HG02610 (cell line): Measurements from ENCODE around the gene GAPDHS.

Source experiments
- ATAC-seq: cut with Tn5 transposase; IDR thresholded peaks from one replicate; pipeline ENCODE4 v1.9.1; 2021; ENCODE audit warnings: mild to moderate bottlenecking, moderate library complexity; ENCODE audit not compliant: unreplicated experiment

Gene GAPDHS

DNA sequence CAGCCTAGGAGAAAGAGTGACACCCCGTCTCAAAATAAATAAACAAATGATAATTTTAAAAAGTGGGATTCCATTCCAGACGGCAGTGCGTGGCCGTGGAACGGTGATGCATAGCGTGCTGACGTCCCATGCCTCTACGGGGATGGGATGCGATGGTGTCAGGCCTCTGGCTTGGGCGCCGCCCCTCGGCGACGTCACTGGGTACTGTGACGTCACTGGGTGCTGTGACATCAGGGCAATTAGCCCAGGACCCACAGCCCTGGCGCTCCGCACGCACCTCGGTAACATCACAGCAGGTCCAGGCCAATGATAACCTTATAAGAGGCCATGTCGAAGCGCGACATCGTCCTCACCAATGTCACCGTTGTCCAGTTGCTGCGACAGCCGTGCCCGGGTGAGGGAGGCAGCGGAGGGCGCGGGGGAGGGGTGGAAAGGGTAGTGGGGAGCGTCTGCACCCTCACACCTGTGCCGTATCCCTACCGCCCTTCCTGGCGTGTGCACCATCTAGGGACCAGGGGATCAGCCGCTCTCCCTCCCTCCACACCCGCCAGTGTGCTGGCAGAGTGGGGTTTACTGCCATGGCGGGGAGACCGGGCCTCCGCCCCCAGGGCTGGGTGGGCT lies at the start of gene GAPDHS:
GAPDHS (plus strand) TSS at position 256 of the 621 bp plus-strand sequence; CDS start at position 328, 72 bp downstream.
- ATAC-seq: no peak

DNA sequence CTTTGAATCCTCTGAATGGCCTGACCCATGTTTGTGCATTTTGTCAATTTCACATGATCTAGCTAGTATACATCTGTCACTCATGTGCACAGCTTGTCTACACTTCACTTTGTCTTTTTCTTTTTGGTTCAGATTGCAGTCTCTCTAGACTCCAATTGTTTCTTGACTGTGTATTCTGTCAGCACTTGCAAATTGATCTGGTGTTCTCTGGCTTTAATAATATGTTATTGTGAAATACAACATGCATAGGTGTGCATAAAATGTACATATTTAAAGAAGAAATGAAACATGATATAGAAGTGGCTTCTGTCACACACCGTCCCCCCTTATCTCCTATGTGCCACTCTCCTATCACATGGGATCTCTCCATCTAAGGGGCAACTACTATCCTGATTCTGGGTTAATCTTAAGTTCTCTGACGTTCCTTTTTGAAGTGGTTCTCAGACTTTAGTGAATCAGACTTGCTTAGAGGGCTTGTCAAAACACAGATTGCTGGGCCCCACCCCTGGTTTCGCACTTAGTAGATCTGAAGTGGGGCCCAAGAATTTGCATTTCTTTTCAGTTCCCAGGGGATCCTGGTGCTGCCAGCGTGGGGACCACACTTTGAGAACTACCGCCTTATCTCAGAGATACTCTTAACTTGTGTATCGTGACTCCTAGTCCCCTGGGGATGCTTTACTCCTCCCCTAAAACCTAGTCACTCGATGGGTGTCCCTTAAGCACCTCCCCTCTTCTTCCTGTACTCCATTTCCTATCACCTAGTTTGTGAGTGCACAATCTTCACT lies 48.8 kb upstream of the GAPDHS start:
- ATAC-seq: peak; percentile 75

DNA sequence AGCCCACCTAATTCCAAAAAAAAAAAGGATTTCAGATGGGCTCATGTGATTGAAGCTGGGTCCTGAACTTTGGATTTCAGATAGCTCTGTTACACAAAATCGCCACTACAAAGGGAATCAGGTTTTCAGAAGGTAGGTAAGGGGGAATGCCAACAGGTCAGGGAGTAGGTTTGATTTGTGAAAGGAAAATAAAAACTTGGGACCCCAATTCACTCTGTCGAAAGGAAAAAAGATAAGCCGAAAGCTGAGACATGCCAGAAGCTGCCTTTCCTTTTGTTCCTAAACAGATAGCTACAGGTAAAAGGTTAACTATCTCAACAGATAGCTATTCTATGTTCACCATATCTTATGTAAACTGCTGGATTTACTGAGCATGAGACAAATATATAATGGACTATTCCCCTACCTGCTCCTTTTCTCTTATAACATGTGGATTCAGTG lies 47.0 kb upstream of the GAPDHS start:
- ATAC-seq: no peak

DNA sequence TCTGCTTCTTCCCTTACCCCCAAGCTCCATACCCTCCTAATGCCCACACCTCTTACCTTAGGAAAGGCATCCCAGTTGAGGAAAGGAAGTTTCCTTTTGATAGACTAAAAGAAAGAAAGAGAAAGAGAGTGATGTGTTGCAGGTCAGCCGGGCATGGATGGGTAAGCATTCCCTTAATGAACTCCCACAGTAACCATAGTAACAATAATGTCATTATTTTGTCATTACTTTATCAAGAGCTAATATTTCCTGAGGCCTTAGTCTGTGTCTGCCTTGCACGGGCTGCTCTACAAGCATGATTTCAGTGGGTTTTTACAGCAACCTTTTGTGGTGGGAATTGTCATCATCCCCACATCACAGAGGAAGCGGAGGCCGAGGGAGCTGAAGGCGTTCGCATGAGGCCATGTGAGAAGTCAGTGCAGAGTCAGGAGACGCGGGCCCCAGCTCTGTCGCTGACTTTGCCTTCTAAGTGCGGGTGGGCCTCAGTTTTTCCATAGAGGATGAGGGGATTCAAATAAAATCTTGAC lies 45.5 kb upstream of the GAPDHS start:
- ATAC-seq: no peak

DNA sequence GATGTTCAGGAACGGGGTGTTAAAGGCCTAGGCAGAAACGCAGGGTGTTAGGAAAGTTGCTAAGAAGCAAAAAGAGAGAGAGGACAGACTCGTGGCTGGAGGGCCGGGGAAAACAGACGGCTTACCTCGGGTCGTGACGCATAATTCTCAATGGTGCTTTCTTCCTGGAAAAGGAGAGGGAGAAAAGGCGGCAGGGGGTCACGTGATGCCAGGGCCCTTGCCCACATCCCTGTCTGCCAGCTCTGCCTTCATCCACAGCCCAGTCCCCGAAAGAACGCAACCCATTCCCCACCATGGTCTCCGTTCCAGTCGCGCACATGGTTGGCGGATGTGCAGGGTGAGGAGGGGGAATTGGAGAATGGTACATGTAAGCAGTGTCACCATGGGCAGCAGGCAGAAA lies 44.6 kb upstream of the GAPDHS start:
- no peak for ATAC-seq

DNA sequence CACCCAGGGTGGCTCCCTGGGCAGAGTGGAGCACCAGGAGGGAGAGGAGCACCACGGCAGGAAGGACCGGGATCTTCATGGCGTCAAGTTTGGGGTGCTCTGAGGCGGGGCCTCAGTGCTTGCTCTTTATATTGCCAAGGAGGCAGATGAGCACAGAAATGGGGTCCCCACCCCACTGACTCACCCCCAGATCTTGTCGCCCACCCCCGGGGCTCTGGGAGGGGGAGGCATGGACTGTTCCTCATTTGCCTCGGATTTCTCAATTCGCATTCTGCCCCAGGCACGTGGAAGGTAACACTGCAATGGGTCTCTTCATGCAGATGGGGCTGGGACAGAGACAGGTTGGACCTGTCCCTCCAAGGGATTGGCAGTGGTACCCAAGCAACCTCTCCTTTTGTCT lies 42.9 kb upstream of the GAPDHS start, which contains the start of gene KRTDAP:
KRTDAP (minus strand) TSS at position 101 of the 400 bp plus-strand sequence; CDS start at position 79, 22 bp downstream.
- ATAC-seq: no peak

DNA sequence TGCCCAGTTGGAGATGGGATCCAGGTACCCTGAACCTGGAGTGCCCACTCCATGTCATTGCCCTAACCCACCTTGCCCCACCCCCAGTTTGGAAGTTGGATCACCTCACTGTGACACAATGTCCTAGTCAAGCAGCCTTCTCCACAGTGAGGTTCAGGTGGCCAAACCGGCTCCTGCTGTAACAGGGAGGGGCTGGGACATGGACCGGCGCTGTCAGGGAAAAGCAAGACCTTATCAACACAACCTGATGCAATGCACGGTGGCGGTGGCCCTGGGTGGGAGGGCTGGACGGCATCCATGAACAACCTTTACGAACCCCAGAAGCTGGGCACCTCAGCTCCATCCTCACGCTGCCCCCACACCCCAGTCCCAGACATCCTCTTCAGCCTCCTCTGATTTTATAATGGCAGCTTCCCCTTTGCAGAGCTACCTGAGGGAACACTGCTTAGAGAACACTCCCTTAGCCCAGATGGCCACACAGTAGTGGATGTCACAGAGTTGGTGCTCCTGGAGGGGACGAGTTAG lies 41.4 kb upstream of the GAPDHS start:
- no peak for ATAC-seq

DNA sequence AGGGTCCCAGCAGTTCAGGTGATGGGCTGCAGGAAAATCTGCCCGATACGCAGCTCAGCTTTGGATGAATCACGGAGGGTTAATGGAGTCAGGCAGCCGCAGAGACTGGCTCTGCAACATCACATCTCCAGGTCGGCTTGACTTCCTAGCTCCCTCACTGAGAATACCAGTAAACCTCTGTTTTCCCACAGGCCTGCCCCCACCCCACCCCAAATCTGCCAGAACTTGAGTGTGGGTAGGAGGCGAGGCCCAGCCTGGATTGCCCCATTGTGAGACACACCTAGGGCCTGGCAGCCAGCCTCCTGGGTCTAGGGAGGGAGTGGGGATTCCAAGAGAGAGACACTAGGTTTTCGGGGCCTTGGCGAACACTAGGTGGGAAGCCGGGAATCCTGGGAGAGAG lies 39.3 kb upstream of the GAPDHS start:
- no peak for ATAC-seq

DNA sequence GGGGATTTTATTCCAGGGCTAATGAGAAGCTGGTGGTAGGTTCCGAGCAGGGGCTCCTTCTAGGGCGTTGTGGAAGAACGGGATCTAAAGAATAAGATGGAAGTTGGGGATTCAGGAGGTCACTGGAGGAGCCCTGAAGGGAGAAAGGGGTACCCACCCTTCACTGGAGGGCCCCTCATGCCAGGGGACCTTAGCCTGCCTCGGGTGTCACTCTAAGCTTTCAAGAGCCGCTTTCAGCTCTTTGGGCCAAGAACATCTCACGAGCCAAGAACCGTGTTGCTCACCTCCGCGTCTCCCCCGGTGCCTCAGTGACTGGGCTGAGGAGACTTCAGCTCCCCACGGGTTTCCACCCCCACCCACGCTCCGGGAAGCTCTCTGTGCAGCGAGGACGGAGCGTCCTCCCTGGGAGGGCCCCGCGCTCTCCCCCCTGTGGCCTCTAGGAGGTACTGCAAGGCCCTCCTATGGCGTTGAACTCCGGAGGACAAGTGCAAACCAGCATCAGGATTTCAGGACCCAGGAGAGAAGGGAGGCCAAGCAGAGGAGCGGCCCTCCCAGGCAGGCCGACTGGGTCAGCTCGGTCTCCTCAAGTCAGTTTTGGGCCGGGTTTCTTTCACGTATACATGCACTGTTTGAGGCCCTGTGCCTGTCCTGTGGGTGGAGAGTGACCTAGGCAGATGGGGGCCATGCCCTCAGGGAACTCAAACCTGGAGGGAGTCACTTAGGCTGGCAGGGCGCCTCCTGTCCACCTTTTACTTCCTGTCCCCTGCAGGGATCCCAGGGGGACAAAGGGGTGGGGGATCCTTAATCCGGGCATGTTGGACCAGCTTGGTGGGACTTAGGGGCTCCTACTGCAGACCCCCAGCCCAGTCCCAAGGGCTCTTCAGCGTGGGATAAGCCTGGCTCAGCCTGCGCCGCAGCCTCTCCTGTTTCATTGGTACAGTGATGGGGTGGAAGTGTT lies 37.9 kb upstream of the GAPDHS start:
- no peak for ATAC-seq

DNA sequence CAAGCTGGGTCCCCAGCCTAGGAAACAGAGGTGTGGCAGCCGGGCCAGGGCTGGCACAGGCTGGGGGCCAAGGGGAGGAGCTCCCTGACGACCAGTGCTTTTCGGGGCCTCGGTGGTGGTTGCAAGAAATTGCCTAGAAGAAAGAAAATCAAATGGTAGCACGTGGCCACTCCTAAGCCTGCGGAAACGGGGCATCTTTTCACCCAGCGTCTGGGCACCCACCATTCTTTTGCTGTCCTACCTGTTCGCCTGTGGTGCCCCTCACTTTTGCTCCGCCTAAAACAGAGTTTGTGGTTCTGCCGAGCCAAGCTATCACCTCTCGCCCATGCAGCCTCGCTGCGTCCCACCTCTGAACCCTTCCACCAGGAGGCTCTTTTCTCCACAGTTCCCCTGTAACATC lies 35.9 kb upstream of the GAPDHS start:
- ATAC-seq: no peak

DNA sequence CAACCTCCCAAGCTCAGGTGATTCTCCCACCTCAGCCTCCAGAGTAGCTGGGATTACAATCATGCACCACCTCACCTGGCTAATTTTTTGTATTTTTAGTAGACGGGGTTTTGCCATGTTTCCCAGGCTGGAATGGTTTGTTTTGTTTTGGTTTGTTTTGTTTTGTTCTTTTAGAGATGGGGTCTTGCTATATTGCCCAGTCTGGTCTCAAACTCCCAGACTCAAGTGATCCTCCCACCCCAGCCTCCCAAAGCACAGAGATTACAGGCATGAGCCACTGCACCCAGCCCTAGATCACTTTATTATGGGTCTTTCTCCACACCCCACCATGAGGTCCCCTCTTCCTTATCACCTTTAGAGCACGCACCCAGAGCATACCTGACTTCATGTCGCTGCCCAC lies 35.0 kb upstream of the GAPDHS start:
- ATAC-seq: no peak

DNA sequence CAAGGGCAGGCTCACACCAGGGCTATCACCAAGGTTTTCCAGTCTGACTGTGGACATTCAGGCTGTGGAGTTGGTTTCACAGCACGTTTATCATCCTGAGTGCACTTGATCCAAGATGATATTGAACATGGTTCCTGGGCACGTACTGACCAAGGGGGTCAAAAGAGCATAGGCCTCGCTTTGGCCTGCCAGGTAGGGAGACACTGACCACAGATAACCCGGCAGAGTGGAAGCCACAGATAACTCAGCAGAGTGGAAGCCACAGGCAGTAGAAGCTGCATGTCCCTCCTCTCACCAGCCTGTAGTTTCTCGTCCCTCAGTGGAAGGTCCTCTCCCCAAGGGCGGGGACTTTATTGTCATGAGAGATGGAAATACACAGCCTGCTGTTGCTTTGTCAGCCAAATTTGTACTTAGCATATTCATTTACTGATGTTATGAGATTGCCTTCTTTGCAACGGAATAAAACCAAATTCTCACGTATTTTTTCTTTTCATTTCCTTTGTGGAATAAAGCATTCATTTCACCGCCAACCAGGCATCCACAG lies 34.2 kb upstream of the GAPDHS start:
- no peak for ATAC-seq

DNA sequence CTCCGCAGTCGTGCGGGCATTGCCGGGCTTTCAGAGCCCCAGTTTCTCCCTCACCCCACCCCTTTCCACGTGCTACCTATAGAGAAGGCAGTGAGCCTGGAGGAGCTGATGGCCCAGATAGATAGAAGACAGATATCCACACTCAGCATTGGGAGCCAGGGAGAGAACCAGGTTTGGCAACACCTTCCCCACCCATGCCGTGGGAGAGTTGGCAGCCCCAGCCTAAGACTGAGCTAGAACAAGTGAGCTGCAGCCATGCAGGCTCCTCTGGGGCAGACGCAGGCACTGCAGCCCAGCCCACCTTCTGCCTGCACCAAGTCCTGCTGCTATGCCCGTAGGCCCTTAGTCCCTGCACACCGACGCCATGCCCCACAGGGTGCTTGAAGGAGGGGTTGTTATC lies 32.6 kb upstream of the GAPDHS start:
- no peak for ATAC-seq

DNA sequence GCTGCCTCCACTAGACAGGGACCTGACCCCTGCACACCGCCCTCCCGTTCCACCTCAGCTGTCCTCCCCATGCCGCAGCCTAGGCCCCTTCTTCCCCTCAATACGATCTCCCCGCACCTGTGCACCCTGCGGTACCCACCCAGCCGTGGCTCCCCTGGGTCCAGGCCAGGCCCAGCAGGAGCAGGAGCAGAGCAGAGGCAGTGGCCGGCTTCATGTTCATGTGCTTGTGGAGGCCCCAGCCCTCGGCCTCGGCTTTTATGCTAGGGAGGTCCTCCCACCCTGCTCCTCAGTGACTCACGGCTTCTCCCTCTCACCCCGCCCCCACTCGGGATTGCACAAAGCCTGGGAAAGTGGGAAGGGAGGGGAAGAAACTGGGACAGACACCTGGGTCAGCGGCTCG lies 31.6 kb upstream of the GAPDHS start:
- no peak for ATAC-seq

DNA sequence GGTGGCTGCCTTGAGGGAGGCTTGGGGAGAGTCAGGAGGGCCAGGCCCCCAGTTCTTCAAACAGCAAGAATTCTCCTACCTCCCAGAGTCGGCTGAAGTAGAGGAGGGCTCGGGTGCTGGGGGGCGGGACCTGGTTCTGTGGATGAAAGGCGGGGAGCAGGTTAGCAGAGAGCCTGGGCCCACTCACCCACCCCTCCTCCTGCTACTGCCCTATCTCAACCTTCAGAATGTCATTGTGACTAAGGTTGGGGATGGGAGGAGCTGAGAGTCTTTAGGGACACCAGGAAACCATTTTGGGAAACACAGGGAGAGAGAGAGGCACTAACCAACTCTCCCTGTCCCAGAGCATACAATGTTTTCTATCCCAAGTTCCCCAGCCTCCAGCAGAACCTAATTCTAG lies 30.5 kb upstream of the GAPDHS start:
- ATAC-seq: no peak

DNA sequence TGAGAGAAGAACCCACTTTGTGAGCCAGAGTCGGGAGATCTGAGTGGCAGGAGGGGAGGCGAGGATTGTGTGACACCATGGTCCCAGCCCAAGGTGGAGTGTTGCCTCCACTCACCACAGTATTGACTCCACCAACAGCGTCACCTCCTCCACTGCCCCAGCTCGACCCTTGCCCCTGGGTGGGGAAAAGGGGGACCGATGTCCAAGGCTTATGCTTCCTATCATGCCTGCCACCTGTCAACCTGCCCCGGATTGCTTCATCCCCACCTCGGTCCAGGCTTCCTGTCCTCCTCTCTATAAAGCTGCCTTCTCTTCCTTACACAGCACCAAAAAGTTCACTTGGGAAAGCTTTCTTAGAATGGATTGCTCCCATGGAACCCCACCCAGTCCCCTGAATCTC lies 27.2 kb upstream of the GAPDHS start:
- no peak for ATAC-seq

DNA sequence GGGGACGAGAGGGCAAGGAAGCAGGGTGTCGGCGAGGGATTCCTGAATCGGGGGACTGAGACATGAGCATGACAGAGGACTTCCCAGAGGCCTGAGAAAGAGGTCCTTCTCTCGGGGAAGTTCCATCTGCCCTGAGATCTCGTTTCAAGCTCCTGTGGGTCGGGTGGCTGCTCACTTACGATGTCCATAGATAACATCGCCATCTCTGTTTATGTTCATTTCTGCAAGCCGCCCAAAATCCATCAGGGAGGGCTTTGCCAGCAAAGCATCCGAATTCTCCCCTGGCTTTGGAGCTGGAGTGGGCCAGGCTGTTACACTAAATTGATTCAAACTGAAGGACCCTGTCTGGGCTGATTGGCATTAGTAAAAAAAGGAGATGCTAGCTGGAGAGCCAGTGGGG lies 25.7 kb upstream of the GAPDHS start:
- ATAC-seq: no peak

DNA sequence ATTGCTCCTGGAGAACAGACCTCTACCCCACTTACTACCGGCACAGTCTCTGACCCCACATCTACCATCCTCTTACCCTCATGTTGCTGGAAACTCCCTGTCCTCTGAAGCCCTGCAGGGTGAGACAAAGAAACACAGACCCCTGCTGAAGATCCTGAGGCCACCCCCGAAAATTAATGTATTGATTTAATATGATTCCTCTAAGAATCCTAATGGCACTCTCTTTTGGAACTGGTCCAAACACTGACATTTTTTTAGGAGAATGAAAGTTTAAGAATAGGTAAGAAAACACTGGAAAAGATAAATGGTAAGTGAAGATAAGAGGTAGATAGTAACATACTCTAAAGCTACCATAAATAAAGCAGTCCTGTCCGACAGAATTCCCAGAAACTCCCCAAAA lies 25.1 kb upstream of the GAPDHS start:
- no peak for ATAC-seq

DNA sequence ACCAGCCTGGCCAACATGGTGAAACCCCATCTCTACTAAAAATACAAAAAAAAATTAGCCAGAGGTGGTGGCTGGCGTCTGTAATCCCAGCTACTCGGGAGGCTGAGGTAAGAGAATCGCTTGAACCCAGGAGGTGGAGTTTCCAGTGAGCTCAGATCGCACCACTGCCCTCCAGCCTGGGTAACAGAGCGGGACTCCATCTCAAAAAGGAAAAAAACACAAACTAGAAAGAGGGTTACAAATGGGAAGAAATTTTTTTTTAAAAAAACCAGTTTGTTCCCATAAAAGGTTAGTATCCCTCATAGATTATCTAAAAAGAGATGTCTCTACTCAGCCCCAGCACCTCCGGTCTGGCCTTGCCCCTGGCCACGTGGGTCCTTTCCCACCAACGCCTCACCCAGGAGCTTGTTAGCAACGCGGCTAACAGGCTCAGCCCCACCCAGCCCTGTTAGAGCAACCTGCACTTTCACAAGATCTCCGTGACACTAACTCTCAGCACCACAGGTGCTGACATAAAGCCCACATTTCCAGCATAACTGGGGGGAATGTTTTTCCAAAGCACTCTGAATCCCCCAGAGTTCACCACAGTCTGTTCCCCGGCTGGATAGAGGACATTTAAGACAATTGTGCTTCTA lies 24.1 kb upstream of the GAPDHS start:
- no peak for ATAC-seq
